ENCODE measurements around the gene LRRC23. TPM values are rescaled to one million over a fixed set of nuclear protein-coding genes. Genes with fewer than 3 reads are reported as not detected.

LRRC23 gene
- total and polyA plus RNA-seq, 2 of the 13 experiments (the other 11 are each of a cell fraction or from before 2014, with no cell fraction given) = 6.0 to 7.8 TPM

- TF ChIP-seq U2AF1 (optimal IDR thresholded peaks at IDR 0.05; ENCODE audit: low read depth, low read length) = no peak
- TF ChIP-seq WIZ (CRISPR knock-in tag; IDR thresholded peaks at IDR 0.05) = no peak; the same call in 1 of the 2 replicates
- TF ChIP-seq ZNF768 (CRISPR knock-in tag; IDR thresholded peaks at IDR 0.05) = peak; percentile 53; the same call in 1 of the 2 replicates
- TF ChIP-seq MAFG (CRISPR knock-in tag; IDR thresholded peaks at IDR 0.05) = peak; percentile 91
- no peak; the same call in 1 of the 2 replicates for TF ChIP-seq KDM1A (CRISPR knock-in tag; IDR thresholded peaks at IDR 0.05)
- peak; percentile 28; the same call in 1 of the 2 replicates for TF ChIP-seq ZNF362 (CRISPR knock-in tag; IDR thresholded peaks at IDR 0.05; ENCODE audit: borderline replicate concordance)
- TF ChIP-seq NFYB (CRISPR knock-in tag; IDR thresholded peaks at IDR 0.05) = no peak
- TF ChIP-seq KAT8 (CRISPR knock-in tag; IDR thresholded peaks at IDR 0.05) = 0 out of 2 replicates have a peak, but pooled peaks have one; percentile 40
- peak; percentile 58; the same call in 1 of the 2 replicates for TF ChIP-seq CREB1 (IDR thresholded peaks at IDR 0.05)
- TF ChIP-seq CREB1 (CRISPR knock-in tag; IDR thresholded peaks at IDR 0.05) = 0 out of 2 replicates have a peak, but pooled peaks have one; percentile 21
- peak; percentile 85 for TF ChIP-seq MEIS1 (CRISPR knock-in tag; IDR thresholded peaks at IDR 0.05; ENCODE audit: borderline replicate concordance)
- peak; percentile 83; the same call in 1 of the 2 replicates for TF ChIP-seq NFAT5 (CRISPR knock-in tag; IDR thresholded peaks at IDR 0.05)
- TF ChIP-seq HNF1A (IDR thresholded peaks at IDR 0.05; ENCODE audit: low read depth) = peak; percentile 47; the same call in 1 of the 2 replicates
- TF ChIP-seq HNF1A (CRISPR knock-in tag; IDR thresholded peaks at IDR 0.05; ENCODE audit: borderline replicate concordance) = peak; percentile 90
- TF ChIP-seq SUZ12 (IDR thresholded peaks at IDR 0.05; ENCODE audit: low read depth, low read length) = no peak
- no peak for TF ChIP-seq U2AF2 (IDR thresholded peaks at IDR 0.05; ENCODE audit: low read depth, low read length)
- no peak; the same call in 1 of the 2 replicates for TF ChIP-seq MXD1 (CRISPR knock-in tag; IDR thresholded peaks at IDR 0.05)
- TF ChIP-seq NFE2 (CRISPR knock-in tag; IDR thresholded peaks at IDR 0.05) = peak; percentile 98
- peak; percentile 82; the same call in 1 of the 2 replicates for TF ChIP-seq MEIS2 (CRISPR knock-in tag; IDR thresholded peaks at IDR 0.05)
These were observed 13.6 kb upstream of the LRRC23 start (continued) for GRCh38 chr12:6890789-6891645.
